SJSA1 (cell line): ENCODE measurements around the gene MAML2. TPM values are rescaled to one million over a fixed set of nuclear protein-coding genes. Genes with fewer than 3 reads are reported as not detected.

Source experiments
- DNase-seq, 2 experiments: peaks; one replicate each; pipeline ENCODE4 v3.0.0-alpha.2; 2015 to 2020; ENCODE audit warnings: low spot score in 2 of 2, low read depth in 1 of 2
- H3K27ac ChIP-seq: fragments of 250-450 bp; sonication (Bioruptor Pico); 2 replicates; pipeline ENCODE4 v1.5.1; 2020; ENCODE audit warnings: mild to moderate bottlenecking, moderate library complexity
- H3K27me3 ChIP-seq: fragments of 250-450 bp; sonication (Bioruptor Pico); replicated peaks from 2 replicates; pipeline ENCODE4 v1.5.1; 2020; ENCODE audit warnings: mild to moderate bottlenecking, moderate library complexity
- H3K36me3 ChIP-seq: fragments of 250-450 bp; sonication (Bioruptor Pico); 2 replicates; pipeline ENCODE4 v1.5.1; 2020; ENCODE audit warnings: mild to moderate bottlenecking
- H3K4me1 ChIP-seq: fragments of 250-450 bp; sonication (Bioruptor Pico); replicated peaks from 2 replicates; pipeline ENCODE4 v1.6.1; 2021; ENCODE audit warnings: mild to moderate bottlenecking
- H3K4me3 ChIP-seq: fragments of 250-450 bp; sonication (Bioruptor Pico); 2 replicates; pipeline ENCODE4 v1.5.1; 2020; ENCODE audit warnings: mild to moderate bottlenecking
- H3K9me3 ChIP-seq: fragments of 250-450 bp; sonication (Bioruptor Pico); replicated peaks from 2 replicates; pipeline ENCODE4 v1.5.1; 2020; ENCODE audit warnings: mild to moderate bottlenecking
- total RNA-seq: library from RNA; depleted of rRNA; stranded (reverse); fragments of >200 nt; shearing (Covaris generic); gene quantifications from 2 replicates; pipeline ENCODE4 v1.2.3, GENCODE V29; 2014

MAML2 gene
- total RNA-seq, 1 experiment from 2014 or later = 8.7 TPM

DNA sequence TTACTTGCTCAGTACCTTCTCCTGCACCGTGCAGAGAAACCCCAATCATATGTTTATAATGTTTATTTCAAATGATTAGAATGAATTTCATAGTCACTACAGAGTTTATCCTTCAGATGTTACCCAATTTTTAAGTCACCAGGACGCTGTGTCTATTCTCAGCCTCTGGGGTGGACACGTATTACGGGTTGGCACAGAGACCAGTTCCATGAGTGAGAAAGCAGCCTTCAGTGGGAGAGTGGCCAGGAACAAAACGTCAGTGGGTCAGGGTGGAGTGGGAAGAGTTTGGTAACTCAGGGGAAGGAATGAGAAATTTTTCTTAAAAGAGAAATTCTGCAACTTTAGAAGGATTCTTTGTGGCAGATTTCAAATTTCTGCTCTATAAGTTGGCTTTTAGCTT lies 342.0 kb downstream of the MAML2 start:
- Histone ChIP-seq H3K9me3 (no peaks in the 10 kb centered on the region), H3K4me3 (no peak overlapping the region), H3K27ac (no peak overlapping the region), H3K4me1 (peaks cover 11% of the 10 kb centered on the region), H3K27me3 (no peaks in the 10 kb centered on the region), H3K36me3 (no peaks in the 10 kb centered on the region)
- no peak for DNase-seq

DNA sequence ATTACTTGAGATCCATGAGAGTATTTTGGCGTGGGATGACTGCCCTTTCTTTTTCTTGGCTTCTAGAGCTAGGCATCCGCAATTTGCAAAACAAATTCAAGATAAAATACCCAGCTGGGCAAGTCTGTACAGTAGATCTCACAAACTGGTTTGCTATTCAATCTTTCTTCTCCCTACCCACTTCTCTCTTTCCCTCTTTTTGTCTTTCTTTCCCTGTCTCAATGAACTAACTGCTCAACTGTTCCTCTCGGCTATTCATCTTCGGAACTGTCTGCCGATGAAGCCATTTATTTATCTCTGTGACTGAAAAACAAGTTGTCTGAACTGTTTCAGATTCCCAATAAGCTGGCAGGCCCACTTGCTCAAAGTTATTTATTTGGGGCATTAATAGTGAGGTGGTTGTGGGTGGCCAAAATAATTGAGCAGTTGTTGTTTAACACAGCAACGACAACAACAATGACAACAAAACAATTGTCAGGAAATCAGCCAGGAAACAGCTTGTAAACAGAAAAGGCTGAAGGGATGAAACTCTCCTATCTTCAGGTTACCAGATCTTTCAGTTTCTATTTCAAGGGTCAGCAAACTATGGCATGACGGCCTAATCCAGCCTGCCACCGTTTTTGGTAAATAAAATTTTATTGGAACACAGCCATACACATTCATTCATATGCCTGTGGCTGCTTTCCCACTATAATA lies 343.1 kb downstream of the MAML2 start:
- 0 out of 2 replicates have a peak overlapping the region, but pooled peaks have one; percentile 3 for H3K4me3 ChIP-seq
- H3K27ac ChIP-seq = peak overlapping the region; percentile 42; the same call in 1 of the 2 replicates

DNA sequence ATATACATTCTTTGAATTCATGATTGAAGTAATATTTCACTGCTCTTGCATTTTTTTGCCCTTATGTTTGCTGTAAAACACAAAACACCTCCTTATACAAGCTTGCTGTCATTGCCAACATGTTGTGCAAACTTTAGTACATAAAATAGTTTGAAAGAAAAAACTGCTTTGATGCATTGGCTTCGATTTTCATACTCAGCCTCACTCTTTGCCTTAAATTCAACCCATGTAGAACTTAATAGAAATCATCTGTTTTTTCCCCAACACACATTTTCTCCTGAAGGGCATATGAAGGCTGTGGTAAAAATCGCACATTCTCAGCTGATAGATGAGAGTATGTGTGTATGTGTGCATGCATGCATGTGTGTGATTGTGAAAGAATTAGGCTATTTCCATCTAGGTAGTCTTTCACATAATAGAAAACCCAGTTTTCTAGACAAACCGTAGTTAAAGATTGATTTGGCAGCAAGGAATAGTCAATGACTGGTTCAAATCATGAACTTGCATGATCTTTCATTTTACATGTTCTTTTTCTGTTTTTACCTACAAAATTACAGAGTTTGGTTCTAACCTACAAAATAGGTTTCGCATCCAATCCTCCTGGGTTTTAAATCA lies 346.3 kb downstream of the MAML2 start:
- Histone ChIP-seq H3K9me3 (no peaks in the 10 kb centered on the region), H3K27ac (no peak overlapping the region), H3K4me3 (no peak overlapping the region), H3K27me3 (no peaks in the 10 kb centered on the region), H3K4me1 (peaks cover 46% of the 10 kb centered on the region), H3K36me3 (no peaks in the 10 kb centered on the region)
- DNase-seq = no peak

More for the DNA sequence above, 343.1 kb downstream of the MAML2 start:
- peaks cover 14% of the 10 kb centered on the region for H3K4me1 ChIP-seq
- no peaks in the 10 kb centered on the region for H3K27me3 ChIP-seq
- no peaks in the 10 kb centered on the region for H3K9me3 ChIP-seq
- DNase-seq = no peak
- H3K36me3 ChIP-seq = no peaks in the 10 kb centered on the region

DNA sequence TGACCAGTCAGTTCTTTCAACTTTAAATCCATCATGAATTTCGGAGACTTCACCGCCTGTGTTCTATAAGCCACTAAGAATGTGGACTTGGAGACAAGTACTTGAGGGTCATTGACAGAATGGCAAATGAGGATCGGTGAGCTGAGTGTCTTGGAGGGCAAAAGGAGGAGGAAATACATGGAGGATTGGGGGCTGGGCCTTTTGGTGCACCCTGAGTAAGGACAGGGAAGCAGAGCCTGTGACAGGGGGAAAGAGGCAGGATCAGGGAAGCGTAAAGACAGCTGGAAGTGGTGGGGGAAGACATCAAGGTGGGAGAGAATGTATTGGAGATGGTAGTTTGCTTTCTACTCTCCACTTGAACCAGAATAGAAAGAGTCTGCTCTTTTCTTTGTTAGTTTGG lies 348.7 kb downstream of the MAML2 start:
- Histone ChIP-seq H3K4me1 (peaks cover 51% of the 10 kb centered on the region), H3K9me3 (no peaks in the 10 kb centered on the region), H3K27me3 (no peaks in the 10 kb centered on the region), H3K4me3 (no peak overlapping the region), H3K36me3 (no peaks in the 10 kb centered on the region), H3K27ac (no peak overlapping the region)
- no peak for DNase-seq

DNA sequence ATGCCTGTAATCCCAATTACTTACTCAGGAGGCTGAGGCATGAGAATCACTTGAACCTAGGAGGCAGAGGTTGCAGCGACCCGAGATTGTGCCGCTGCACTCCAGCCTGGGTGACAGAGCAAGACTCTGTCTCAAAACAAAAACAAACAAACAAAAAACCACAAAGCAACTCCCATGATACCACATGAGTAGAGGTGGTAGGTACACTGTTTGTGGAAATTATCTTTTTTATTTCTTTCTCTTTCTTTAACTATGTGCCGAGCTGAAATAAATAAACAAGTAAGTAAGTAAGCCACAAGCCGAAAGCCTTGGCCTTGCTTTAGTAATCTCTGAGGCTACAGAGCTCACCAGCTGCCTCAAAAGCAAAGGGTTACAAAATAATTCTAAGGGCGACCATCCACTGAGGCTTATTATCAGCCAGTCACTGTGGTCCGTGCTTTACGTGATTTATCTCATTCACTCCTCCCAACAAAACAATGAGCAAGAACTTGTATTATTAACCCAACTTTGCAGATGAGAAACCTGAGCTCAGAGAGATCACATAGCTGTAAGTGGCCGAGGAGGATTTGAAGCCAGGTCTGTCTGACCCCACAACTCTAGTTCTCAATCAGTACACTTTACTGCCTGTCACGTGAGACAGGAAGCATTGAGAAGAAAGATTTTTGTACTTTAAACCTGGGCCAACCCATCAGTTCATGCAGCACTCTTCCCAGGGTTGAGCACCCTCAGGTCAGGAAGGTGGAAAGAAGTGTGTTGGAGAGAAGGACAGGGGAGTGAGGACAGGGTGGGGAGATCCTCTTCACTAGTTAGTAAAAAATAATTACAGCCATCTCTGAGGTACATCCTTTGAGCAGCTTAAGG lies 349.3 kb downstream of the MAML2 start:
- H3K9me3 ChIP-seq = no peaks in the 10 kb centered on the region
- DNase-seq = peak in 1 of 2 experiments; percentile 63
- H3K36me3 ChIP-seq = no peaks in the 10 kb centered on the region
- no peak overlapping the region for H3K27ac ChIP-seq
- H3K4me1 ChIP-seq = peaks cover 51% of the 10 kb centered on the region
- no peak overlapping the region for H3K4me3 ChIP-seq
- H3K27me3 ChIP-seq = no peaks in the 10 kb centered on the region

DNA sequence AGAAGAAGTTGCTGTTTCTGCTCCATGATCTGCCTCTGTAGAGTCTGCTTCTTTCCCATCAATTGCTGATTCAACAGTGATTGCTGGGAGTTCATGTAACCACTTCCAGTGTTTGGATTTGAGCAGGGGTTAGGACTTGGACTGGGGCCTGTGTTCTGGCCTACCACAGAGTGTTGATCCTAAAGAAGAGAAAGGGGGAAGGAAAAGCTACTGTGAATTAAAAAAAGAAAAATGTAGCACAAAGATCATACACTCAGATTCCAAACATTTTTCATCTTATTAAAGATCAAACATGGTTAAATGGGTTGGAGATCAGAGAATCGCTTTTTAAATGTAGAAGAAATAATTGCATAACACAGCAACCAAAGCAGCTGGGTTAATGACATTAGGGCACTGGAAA lies 351.4 kb downstream of the MAML2 start:
- Histone ChIP-seq H3K27ac (peak overlapping the region; percentile 93), H3K4me3 (no peak overlapping the region), H3K4me1 (peaks cover 51% of the 10 kb centered on the region), H3K36me3 (no peaks in the 10 kb centered on the region), H3K9me3 (no peaks in the 10 kb centered on the region), H3K27me3 (no peaks in the 10 kb centered on the region)
- peak; percentile 56 to 71 for DNase-seq

DNA sequence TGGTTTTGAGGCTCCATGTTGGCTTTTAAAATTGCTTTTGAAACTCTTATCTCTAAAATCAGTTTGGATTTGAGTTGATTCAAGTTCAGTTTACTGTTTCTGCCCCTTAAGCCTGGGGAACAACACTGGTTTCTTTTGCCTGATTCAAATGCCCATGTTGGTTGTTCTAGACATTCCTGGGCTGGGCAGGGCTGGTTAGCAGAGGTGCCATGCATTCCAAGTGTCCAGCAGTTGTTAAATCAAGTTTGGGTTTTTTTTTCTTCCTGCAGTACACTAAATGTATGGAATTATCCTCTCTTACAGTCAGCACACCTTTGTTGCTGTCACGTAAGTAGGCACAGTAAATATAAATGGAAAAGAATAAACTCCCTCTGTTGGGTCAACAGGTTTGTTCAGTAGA lies 351.9 kb downstream of the MAML2 start:
- H3K27me3 ChIP-seq = no peaks in the 10 kb centered on the region
- peak in 1 of 2 experiments; percentile 48 for DNase-seq
- H3K4me1 ChIP-seq = peaks cover 51% of the 10 kb centered on the region
- H3K4me3 ChIP-seq = no peak overlapping the region
- H3K27ac ChIP-seq = peak overlapping the region; percentile 93
- no peaks in the 10 kb centered on the region for H3K36me3 ChIP-seq
- no peaks in the 10 kb centered on the region for H3K9me3 ChIP-seq

DNA sequence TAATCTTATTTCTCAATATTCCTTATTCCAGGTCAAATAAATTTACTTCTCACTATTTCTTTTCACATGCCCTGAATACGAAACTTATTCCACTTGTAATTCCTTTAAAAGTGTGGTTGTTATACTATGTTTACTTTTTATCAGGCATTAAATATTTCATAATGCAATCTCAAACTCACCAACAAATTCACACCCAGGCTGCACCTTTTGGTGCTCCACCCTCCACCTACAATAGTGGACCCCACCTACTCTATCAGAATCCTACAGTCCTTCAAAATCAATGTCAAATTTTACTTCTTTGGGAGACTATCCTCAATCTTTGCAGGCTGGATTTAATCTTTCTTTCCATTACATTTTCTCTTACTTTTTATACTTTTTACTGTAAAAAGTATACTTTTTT lies 353.2 kb downstream of the MAML2 start:
- no peak for DNase-seq
- H3K9me3 ChIP-seq = no peaks in the 10 kb centered on the region
- H3K4me3 ChIP-seq = no peak overlapping the region
- no peaks in the 10 kb centered on the region for H3K27me3 ChIP-seq
- 0 out of 2 replicates have a peak, but pooled peaks cover 3% of the 10 kb centered on the region for H3K36me3 ChIP-seq
- H3K4me1 ChIP-seq = peaks cover 47% of the 10 kb centered on the region
- H3K27ac ChIP-seq = no peak overlapping the region

DNA sequence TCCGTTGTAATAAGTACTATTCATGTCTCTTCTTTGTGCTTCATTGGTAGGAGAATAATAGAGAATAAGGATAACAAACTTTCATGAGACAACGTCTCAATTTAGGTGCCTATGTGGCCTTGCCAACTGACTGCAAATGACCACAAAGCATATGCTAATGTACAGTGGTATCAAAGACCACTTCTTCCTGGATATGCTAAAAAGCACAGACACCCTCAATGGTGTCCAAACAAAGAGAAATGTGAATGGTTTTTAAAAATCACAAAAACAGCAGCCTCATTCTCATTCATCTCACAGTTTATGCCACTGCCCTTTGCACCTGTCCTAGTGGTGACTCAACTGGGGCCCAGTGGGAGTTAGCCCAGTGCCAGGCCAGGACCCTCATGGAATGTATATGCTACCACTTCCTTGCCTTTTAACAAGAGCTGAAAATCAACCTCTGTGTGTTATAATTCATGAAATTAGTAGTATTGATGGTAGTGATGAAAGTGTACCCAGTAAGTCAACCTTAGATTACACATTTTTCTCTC lies 353.9 kb downstream of the MAML2 start:
- H3K9me3 ChIP-seq = no peaks in the 10 kb centered on the region
- H3K4me3 ChIP-seq = no peak overlapping the region
- H3K27ac ChIP-seq = no peak overlapping the region
- no peak for DNase-seq
- no peaks in the 10 kb centered on the region for H3K27me3 ChIP-seq
- peaks cover 40% of the 10 kb centered on the region for H3K4me1 ChIP-seq
- 0 out of 2 replicates have a peak, but pooled peaks cover 3% of the 10 kb centered on the region for H3K36me3 ChIP-seq

DNA sequence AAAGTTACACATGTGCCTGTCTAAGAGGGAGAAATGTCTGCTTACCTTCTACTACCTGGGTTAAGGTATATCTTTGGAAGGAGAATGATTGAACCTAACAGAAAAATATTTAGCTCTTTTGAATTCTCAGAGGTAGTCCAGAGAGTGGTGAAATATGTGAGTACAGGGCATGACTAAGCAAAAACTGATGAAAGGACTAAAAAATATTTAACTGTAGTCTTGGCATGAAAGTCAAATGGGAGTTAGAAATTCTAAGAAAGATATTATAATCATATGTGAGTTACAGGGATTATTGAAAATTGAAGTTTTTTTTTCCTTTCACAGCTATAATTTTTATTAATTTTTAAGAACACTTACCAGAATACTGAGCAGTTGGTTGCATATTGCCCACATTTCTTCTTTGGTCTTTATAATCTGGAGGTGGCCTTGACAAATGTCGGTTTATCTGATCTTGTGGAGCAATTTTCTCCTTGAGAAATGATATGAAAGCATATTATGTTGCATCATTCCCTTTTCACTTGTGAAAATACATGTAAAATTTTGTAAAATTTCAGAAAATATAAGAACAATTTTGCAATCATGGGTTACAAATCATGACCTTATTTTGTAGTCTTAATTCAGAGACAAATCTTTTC lies 357.7 kb downstream of the MAML2 start:
- Histone ChIP-seq H3K27ac (no peak overlapping the region), H3K36me3 (peaks cover 10% of the 10 kb centered on the region; the same call in 1 of the 2 replicates), H3K4me3 (no peak overlapping the region), H3K9me3 (no peaks in the 10 kb centered on the region), H3K27me3 (no peaks in the 10 kb centered on the region), H3K4me1 (peaks cover 2% of the 10 kb centered on the region)
- no peak for DNase-seq

DNA sequence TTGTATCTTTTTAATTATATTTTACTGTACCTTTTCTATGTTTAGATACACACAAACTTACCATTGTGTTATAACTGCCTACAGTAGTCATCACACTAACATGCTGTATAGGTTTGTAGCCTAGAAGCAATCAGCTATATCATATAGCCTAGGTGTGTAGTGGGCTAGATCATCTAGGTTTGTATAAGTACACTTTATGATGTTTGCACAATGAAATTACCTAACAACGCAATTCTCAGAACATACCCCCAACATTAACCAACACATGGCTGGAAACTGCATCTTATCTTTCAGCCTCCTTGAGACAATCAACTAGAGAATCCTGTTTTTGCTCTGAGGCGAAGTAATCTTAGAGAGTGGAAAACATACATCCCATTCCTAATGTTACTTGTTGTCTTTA lies 358.9 kb downstream of the MAML2 start:
- Histone ChIP-seq H3K4me1 (no peaks in the 10 kb centered on the region), H3K4me3 (no peak overlapping the region), H3K27ac (no peak overlapping the region), H3K9me3 (no peaks in the 10 kb centered on the region), H3K27me3 (no peaks in the 10 kb centered on the region), H3K36me3 (peaks cover 10% of the 10 kb centered on the region; the same call in 1 of the 2 replicates)
- DNase-seq = no peak

DNA sequence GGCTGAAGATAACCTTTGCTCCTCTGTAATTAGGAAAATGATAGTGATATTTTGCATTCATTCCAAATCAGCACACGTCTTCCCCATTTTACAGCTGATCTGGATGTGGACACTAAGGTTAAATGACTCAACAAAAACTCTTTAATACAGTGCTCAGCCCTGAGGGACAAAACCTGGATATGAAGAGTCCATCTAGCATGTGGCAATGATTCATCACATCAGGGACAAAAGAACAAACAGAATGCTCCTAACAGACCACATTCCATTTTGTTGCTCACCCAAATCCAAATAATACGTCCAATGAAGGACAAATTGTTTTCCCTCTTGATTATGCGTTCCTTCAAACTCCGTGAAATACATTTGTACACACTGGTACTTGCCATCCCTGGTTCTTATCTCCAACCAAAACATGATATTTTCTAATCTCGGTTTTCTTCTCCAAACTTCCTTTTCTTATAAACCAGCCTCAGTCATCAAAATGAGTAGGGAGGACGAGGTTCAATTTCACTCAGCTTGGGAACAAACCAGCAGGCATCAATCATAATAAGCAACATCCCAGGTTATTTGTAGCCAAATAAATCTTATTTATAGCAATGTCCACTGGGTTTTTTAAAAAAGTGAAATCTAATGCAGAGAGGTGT lies 365.3 kb downstream of the MAML2 start:
- peaks cover 23% of the 10 kb centered on the region for H3K4me1 ChIP-seq
- no peaks in the 10 kb centered on the region for H3K9me3 ChIP-seq
- H3K4me3 ChIP-seq = no peak overlapping the region
- H3K27me3 ChIP-seq = no peaks in the 10 kb centered on the region
- peaks cover 4% of the 10 kb centered on the region; the same call in 1 of the 2 replicates for H3K36me3 ChIP-seq
- peak; percentile 48 to 67 for DNase-seq
- H3K27ac ChIP-seq = peak overlapping the region; percentile 74

DNA sequence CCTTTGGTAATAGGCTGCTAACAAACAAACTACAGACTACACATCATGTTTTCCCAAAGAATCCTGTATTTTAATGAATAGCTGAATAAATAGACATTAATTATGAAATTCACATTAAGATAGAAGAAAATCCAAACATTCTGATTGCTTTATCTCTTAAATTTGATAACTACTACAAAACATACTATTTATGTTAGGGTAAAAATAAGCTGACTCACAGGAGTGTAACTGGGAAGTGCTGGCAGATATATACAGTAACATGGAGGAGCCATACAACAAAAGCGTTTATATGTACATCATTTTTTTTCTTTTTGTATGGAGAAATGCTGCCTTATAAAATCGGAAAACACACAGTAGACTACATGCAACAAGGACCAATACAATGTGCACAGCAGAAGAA lies 366.4 kb downstream of the MAML2 start:
- Histone ChIP-seq H3K4me3 (no peak overlapping the region), H3K9me3 (no peaks in the 10 kb centered on the region), H3K36me3 (peaks cover 2% of the 10 kb centered on the region; the same call in 1 of the 2 replicates), H3K27me3 (no peaks in the 10 kb centered on the region), H3K27ac (peak overlapping the region; percentile 74; the same call in 1 of the 2 replicates), H3K4me1 (peaks cover 23% of the 10 kb centered on the region)
- no peak for DNase-seq
